ENCODE data around the gene TPRKB.
A peak's percentile ranks its signal among the peaks of the same experiment; 100 is the strongest.
"Not testable (repeated sequence)": the region's sequence is repeated elsewhere in the genome, so short reads cannot be mapped to it uniquely, and the experiment has no call there.

The TPRKB gene

GRCh38 chr2:73698101-73698500, 39.0 kb downstream of the TPRKB start:
- no peak for DNase-seq

GRCh38 chr2:73697606-73698005, 39.5 kb downstream of the TPRKB start:
- DNase-seq = no peak

GRCh38 chr2:73696985-73697384, 40.2 kb downstream of the TPRKB start:
- not testable (repeated sequence) for DNase-seq

GRCh38 chr2:73696521-73696920, 40.6 kb downstream of the TPRKB start:
- DNase-seq = not testable (repeated sequence)

- DNase-seq = peak; percentile 66
These were observed 46.6 kb downstream of the TPRKB start for GRCh38 chr2:73690372-73691088.

GRCh38 chr2:73688494-73688893, 48.7 kb downstream of the TPRKB start:
- DNase-seq = not testable (repeated sequence)

GRCh38 chr2:73685764-73686438, 51.2 kb downstream of the TPRKB start:
- no peak for DNase-seq

GRCh38 chr2:73684905-73685304, 52.2 kb downstream of the TPRKB start:
- not testable (repeated sequence) for DNase-seq

- DNase-seq = not testable (repeated sequence)
These were observed 52.8 kb downstream of the TPRKB start for GRCh38 chr2:73684325-73684724.

GRCh38 chr2:73679951-73680571, 57.1 kb downstream of the TPRKB start:
- DNase-seq = not testable (repeated sequence)
